SKM-1 treated with dmso at 0.1 percent for 144 hours (cell line): Measurements from ENCODE around the gene USP19.

ENCODE experiments used
- DNase-seq: peaks from one replicate; lab custom pipeline; 2025; ENCODE audit not compliant: unreplicated experiment; lab: John Stamatoyannopoulos, UW

The USP19 gene

GRCh38 chr3:49133226-49133951 lies 12.8 kb upstream of the USP19 start:
- DNase-seq = no peak

- no peak for DNase-seq
These were observed 12.0 kb upstream of the USP19 start, which contains the start of gene LAMB2 for GRCh38 chr3:49132437-49133225. TSS of gene LAMB2 (minus strand) at chr3:49133050. CDS start at chr3:49132867, 183 bp downstream.

- DNase-seq = no peak
These were observed 11.4 kb upstream of the USP19 start for GRCh38 chr3:49132073-49132436.

- no peak for DNase-seq
These were observed 11.0 kb upstream of the USP19 start for GRCh38 chr3:49131576-49131975.

- no peak for DNase-seq
These were observed 10.4 kb upstream of the USP19 start for GRCh38 chr3:49131040-49131439.

- DNase-seq = no peak
These were observed 4.5 kb upstream of the USP19 start for GRCh38 chr3:49124991-49125670.

GRCh38 chr3:49124203-49124602 lies 3.6 kb upstream of the USP19 start:
- no peak for DNase-seq

- no peak for DNase-seq
These were observed 3.1 kb upstream of the USP19 start for GRCh38 chr3:49123687-49124086.

GRCh38 chr3:49122886-49123545 lies 2.4 kb upstream of the USP19 start:
- DNase-seq = no peak

GRCh38 chr3:49122451-49122850 lies 1.8 kb upstream of the USP19 start:
- no peak for DNase-seq

GRCh38 chr3:49122022-49122421 lies 1.4 kb upstream of the USP19 start:
- no peak for DNase-seq

GRCh38 chr3:49121132-49121736 lies 611 bp upstream of the USP19 start:
- no peak for DNase-seq

- no peak for DNase-seq
These were observed 556 bp downstream of the USP19 start for GRCh38 chr3:49120096-49120437.

- no peak for DNase-seq
These were observed 1.2 kb downstream of the USP19 start for GRCh38 chr3:49119439-49119838.

- no peak for DNase-seq
These were observed 1.6 kb downstream of the USP19 start for GRCh38 chr3:49119036-49119435.

- DNase-seq = no peak
These were observed 8.4 kb downstream of the USP19 start for GRCh38 chr3:49112262-49112661.

GRCh38 chr3:49111347-49111746 lies 9.3 kb downstream of the USP19 start:
- no peak for DNase-seq

- DNase-seq = no peak
These were observed 9.8 kb downstream of the USP19 start for GRCh38 chr3:49110780-49111179.

GRCh38 chr3:49108346-49108745 lies 12.3 kb downstream of the USP19 start:
- no peak for DNase-seq

- peak; percentile 93 for DNase-seq
These were observed 16.0 kb downstream of the USP19 start, which contains the start of gene QARS1 for GRCh38 chr3:49104427-49105291. TSS of gene QARS1 (minus strand) at chr3:49104757. CDS start at chr3:49104733, 24 bp downstream.
